RWPE1 (cell line): ENCODE data around the gene HSPG2.

Experiments used
- CTCF ChIA-PET: fragments of 350-600 bp; sonication (Branson Sonifier 250); formaldehyde crosslinking; extraction: SDS; loops from one replicate; lab custom pipeline; 2021; lab: Yijun Ruan, JAX
- POLR2A ChIA-PET: fragments of 400-600 bp; formaldehyde crosslinking; extraction: SDS; loops from one replicate; lab custom pipeline; 2020; ENCODE audit warnings: antibody characterized with exemption; ENCODE audit not compliant: low non-redundant PET; lab: Yijun Ruan, JAX
- DNase-seq: peaks from one replicate; pipeline ENCODE4 v3.0.0; 2012; ENCODE audit warnings: low spot score
- H3K27ac ChIP-seq: fragments of 450-650 bp; 2 replicates; pipeline ENCODE4 v1.5.1; 2017
- TF ChIP-seq, protein P1 (sequence below): fragments of 450-650 bp; conservative IDR thresholded peaks from 2 replicates; pipeline ENCODE4 v1.5.1; 2017; ENCODE audit warnings: low read depth, mild to moderate bottlenecking

Gene HSPG2

DNA sequence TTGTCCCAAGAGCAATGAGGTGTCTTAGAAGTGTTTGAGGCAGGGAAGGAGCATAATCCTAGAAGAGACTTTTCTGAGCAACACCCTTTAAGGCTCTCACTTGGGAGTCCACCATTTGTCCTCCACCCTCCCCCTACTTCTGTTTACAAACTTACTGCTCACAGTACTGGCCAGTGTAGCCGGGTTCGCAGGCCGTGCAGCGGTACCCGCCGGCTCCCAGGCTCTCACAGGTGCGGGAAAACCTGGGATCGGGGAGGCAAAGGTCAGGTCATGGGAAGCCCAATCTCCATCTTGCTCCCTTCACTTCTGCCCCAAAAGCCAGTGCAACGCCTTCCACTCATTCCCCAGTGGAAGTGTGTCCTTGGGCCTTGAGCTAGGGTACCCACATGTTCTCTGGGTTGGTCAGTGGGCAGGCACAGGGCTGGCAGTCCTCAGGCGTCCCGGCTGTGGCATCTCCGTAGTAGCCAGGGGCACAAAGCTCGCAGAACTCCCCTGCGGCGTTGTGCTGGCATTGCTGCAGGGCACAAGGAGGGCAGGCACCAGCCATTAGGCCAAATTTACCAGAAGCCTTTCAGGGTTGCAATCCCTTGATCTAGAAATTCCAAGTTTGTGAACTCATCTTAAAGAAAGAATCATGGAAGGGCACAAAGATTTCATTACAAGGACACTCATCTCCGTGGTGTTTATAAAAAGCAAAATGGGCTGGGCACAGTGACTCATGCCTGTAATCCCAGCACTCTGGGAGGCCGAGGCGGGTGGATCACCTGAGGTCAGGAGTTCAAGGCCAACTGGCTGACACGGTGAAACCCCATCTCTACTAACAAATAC lies 75.3 kb downstream of the HSPG2 start:
- POLR2A ChIA-PET = no interaction called here
- peak; percentile 64 for DNase-seq
- peak overlapping the region; percentile 64 for H3K27ac ChIP-seq
- CTCF ChIA-PET = no interaction called here
- TF ChIP-seq, protein P1, sequence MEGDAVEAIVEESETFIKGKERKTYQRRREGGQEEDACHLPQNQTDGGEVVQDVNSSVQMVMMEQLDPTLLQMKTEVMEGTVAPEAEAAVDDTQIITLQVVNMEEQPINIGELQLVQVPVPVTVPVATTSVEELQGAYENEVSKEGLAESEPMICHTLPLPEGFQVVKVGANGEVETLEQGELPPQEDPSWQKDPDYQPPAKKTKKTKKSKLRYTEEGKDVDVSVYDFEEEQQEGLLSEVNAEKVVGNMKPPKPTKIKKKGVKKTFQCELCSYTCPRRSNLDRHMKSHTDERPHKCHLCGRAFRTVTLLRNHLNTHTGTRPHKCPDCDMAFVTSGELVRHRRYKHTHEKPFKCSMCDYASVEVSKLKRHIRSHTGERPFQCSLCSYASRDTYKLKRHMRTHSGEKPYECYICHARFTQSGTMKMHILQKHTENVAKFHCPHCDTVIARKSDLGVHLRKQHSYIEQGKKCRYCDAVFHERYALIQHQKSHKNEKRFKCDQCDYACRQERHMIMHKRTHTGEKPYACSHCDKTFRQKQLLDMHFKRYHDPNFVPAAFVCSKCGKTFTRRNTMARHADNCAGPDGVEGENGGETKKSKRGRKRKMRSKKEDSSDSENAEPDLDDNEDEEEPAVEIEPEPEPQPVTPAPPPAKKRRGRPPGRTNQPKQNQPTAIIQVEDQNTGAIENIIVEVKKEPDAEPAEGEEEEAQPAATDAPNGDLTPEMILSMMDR = no peak

DNA sequence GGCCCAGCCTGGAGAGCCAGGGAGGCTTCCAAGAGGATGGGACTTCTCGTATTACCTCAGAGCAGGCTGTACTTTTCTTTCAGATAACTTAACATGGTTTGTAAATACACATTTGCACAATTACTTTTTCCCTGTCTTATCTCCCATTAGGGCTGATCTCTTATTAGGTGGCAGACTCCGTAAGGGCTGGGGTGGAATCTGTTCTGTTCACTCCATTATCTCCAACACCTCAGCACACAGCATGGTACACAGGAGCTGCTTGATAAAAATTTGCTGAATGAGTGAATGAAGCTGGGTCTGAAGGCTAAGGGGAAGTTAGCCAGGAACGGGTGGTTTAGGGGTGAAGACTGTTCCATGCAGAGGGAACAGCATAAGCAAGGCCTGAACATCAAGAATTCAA lies 76.1 kb downstream of the HSPG2 start:
- DNase-seq = no peak
- no peak overlapping the region for H3K27ac ChIP-seq
- CTCF ChIA-PET = no interaction called here
- TF ChIP-seq, protein P1 = no peak
- POLR2A ChIA-PET = no interaction called here

DNA sequence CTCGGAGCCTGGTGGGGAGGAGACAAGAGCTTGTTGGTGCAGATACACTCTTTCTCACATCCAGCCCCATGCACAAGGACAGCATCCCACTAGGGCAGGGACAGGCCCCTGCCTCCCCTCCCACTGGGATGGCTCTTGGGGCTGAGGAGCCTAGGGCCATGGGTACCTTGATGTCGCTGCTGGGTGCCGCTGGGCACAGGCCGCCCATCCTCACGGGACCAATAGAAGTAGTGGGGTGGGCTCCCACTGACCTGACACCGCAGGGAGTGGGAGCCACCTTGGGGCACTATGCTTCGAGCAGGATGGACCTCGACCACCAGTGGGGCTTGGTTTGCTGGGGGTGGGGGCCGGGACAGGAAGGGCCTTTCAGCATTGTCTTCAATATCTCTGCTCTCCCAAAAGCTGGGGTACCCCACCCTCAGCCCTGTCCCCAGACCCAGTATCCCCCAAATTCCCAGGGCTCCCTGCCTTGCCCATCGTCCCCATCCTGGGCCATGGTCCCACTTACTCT lies 77.4 kb downstream of the HSPG2 start:
- no peak for DNase-seq
- no peak overlapping the region for H3K27ac ChIP-seq
- POLR2A ChIA-PET = no interaction called here
- CTCF ChIA-PET = interaction anchor here (0.6 kb wide), 1 partner anchor 1071 kb away, joined by 3 read pairs; no protein-coding TSS in a partner anchor
- TF ChIP-seq, protein P1 = no peak

DNA sequence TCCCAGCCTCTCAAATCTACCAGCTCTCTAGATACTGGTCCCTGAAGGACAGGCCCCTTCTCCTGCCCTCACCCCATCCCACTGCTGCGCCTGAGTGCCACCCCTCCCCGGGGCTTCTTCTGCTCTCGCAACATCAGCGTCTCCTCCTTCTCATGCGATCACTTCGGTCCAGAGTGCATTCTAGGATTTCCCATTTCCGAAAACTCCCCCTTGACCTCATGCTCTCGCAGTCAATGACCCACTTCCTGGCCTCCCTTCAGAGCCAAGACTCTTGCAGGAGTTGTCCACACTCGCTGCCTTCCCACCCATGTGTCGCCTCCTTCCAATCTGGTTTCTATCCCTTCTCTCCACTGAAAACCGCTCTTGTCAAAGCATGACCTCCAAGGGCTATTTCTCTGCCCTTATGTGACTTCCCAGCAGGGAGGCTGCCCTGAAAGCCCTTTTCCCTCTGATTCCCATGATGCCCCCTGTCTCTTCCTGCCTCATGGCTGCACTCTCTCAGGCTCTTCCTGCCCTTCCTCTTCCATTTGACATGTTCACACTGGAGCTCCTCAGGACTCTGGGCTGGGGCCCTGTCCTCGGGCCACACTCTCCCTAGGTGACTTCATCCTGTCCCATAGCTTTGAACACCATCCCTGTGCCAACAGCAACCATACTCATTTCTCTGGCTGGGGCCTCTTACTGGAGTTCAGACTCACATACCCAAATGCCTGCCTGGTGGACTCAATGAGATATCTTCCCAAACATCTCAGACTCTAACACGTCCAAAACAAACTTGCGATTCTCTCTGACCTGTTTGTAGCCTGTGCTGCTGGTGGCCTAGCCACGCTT lies 79.1 kb downstream of the HSPG2 start:
- CTCF ChIA-PET = interaction anchor here (0.7 kb wide), 1 partner anchor 345 kb away, joined by 4 read pairs; no protein-coding TSS in a partner anchor
- POLR2A ChIA-PET = no interaction called here

DNA sequence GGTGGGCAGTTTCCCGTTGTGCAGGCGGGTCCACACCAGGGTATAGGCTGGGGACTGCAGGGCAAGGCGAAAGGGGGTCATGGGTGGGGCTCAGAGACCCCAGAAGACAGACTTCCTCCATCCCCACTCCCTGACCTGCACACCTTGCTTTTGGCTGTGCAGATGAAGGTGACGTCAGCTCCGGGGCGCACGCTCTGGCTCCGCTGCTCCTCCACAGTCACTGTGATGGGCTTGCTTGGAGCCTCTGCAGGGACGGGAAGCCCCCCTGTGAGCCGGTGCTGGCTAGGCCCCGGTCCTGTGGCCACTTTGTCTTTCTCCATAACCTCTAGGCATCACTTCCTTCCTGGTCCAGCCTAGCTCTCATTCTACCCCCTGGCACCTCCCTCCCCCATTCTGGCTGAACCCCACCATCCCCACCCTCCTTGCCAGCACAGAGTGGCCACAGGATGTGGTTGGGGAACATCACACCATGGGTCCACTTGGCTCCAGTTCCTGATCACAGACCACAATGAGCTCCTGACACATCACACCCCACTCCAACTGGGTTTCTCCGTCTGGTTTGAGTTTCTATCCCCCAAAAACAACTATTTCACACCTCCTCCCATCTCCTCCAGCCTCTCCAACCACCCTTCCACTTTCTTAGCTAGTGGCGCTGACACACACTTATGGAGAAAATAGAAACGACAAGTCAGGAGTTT lies 79.8 kb downstream of the HSPG2 start:
- CTCF ChIA-PET = interaction anchor here (0.7 kb wide), 1 partner anchor 344 kb away, joined by 4 read pairs; no protein-coding TSS in a partner anchor
- TF ChIP-seq, protein P1 = no peak
- peak overlapping the region; percentile 9; the same call in 1 of the 2 replicates for H3K27ac ChIP-seq
- DNase-seq = no peak
- POLR2A ChIA-PET = no interaction called here

More for the DNA sequence above, 79.1 kb downstream of the HSPG2 start:
- peak overlapping the region; percentile 9; the same call in 1 of the 2 replicates for H3K27ac ChIP-seq
- TF ChIP-seq, protein P1 = no peak
- no peak for DNase-seq
